Astrocyte (in vitro differentiated cells and primary cell): ENCODE results near the gene NFIA.

Experiments
- CTCF ChIP-seq: IDR thresholded peaks from 2 replicates; pipeline ENCODE4 v1.5.1; 2011; ENCODE audit warnings: low read depth, mild to moderate bottlenecking, inconsistent platforms, low read length, moderate library complexity; ENCODE audit not compliant: insufficient read depth
- EZH2 ChIP-seq: IDR thresholded peaks from 2 replicates; pipeline ENCODE4 v1.6.1; 2012; ENCODE audit warnings: mild to moderate bottlenecking, low read length, inconsistent platforms; ENCODE audit not compliant: insufficient read depth

GRCh38 chr1:61332796-61333195 lies 250.4 kb downstream of the NFIA start:
- TF ChIP-seq CTCF (no peak), EZH2 (no peak)
